ELF-1 (cell line): Measurements from ENCODE around the gene MPZ.
A peak's percentile ranks its signal among the peaks of the same experiment; 100 is the strongest.

Source experiments
- DNase-seq: peaks from one replicate; pipeline ENCODE4 v3.0.0-alpha.2; 2016; ENCODE audit warnings: low read depth, low spot score

MPZ gene

DNA sequence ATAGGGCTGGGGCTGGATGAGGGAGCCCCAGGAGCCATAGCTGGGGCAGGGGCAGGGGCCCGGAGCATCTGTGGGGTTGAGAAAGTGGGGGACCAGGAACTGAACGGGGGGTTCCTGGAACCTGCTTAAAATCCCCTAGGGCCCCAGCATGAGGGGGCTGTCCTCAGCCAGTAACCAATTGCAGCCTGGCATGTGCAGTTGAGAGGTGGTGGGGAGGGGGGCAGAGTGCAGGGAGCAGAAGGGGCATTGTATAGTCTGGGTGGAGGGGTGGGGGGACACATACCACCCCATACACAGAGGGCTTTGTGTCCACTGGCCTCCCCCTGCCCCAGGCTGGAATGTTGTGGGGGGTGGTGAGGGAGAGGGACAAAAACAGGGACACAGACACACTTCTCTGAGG is at the start of gene MPZ:
MPZ (minus strand) TSS at position 101 of the 400 bp plus-strand sequence; CDS start at position 38, 63 bp downstream.
- no peak for DNase-seq

DNA sequence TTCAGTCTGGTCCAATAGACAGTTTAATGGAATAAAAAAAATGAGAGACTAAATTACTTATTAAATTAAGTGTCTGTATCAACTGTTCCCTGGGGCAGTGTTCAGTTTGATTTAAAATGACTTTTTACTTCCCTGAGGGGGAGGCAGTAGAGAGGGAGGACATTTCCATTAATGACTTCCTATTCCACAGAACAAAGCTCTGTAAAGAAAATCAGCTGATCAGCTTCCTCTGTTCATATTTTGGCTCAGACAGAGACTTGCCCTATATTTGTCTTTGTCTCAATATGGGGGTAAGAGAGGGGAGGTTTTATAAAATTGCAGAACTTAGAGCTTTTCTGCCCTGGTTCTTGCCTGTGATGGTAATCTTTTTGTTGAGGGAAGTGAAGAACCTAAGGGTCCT is 49.5 kb upstream of the MPZ start:
- no peak for DNase-seq

DNA sequence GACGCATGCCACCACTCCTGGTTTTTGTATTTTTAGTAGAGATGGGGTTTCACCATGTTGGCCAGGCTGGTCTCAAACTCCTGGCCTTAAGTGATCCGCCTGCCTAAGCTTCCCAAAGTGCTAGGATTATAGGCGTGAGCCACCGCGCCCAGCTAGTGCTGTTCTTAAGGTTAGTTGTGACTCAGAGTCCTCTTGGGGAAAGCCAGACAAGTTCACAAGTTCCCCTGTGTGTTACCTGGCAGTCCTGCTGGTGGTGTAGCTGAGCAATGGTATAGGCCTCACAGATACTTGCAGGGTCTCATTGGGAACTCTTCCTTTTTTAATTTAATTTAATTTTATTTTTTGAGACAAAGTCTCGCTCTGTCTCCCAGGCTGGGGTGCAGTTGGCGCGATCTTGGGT is 47.3 kb upstream of the MPZ start:
- DNase-seq, result no peak

DNA sequence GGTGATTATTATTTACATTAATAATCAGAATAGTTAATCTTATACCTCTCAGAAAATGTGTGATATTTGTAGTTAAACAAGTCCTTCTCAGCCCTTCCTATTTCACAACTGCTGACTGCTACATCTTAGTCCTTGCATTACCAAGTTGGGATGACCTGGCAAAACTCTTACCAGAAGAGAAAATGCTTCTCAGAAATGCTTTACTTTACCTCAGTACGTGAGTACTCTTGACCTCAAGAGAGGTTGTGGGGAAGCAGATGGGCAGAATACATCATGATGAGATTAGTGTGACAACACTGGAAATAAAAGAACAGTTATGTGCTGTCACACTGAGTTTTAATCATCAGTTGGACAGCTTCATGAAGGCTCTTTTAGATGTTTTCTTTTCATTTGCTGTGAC is 41.7 kb upstream of the MPZ start:
- DNase-seq, result no peak

DNA sequence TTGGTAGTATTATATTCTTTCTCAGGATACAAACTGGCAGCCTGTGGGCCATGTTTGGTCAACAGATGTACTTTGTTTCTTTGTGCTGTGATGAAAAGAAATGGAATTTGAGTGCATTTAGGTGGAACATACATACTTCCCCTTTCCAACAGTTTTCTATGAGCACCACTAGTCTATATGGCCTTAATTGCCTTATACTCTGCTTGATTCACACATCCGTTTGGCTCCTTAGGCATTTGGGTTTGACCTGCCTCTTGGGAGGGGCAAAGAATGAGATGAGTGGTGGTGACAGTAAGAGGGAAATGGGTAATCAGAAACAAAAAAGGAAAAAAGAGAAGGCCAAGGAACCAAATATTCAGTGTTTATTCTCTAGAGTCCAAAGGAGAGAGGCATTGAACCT is 40.9 kb upstream of the MPZ start:
- no peak for DNase-seq

DNA sequence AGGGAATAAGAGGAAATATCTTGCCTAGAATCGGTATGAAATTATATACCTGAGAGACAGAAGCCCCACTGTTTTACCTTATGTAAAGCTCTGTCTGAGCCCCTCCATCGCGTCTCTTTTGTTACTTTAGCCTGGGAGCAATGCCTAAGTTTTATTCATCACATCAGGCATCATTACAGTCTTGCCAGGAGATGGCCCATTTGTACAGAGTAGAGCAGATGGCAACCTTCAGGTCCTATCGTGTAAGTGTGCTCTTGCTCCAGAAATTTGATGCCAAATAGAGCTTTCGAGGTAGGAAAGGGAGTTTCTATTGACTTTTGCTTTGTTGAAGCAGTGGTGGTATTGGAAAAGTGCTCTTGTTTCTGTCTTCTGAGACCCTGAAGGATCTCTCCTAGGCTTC is 33.1 kb upstream of the MPZ start:
- no peak for DNase-seq

DNA sequence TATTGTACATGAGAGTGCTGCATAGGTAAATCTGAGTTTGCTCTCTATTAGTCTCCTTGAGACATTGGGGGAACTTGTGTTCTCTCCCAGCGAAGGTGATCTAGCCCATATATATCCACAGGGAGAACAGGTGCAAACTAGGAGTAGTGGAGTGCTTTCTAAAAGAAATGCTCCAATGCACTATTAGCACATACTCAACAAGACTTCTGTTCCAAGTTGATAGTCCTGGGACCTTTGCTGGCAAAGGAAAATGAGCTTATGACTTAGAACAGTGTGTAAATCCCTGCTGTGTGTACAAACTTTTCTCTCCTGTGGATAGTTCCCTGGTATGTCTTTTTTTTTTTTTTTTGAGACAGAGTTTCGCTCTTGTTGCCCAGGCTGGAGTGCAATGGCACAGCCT is 32.4 kb upstream of the MPZ start:
- no peak for DNase-seq

DNA sequence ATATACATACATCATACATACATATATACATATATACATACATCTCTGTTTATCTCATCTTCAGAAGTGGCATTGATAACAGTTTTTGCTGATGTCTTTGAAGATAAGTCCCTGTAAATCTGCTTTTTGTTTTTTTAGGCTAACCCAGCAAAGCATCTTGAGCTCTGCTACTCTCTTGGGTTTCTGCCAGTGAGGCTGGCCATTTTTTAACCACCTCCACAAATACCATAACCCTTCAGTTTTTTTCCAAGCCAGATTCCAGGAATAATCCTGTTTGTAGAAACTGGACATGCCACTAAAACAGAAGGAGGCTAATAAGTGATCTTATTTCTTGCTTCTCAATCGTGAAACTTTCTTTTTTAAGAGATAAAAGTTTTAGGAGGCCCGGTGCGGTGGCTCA is 26.0 kb upstream of the MPZ start:
- DNase-seq, result no peak

DNA sequence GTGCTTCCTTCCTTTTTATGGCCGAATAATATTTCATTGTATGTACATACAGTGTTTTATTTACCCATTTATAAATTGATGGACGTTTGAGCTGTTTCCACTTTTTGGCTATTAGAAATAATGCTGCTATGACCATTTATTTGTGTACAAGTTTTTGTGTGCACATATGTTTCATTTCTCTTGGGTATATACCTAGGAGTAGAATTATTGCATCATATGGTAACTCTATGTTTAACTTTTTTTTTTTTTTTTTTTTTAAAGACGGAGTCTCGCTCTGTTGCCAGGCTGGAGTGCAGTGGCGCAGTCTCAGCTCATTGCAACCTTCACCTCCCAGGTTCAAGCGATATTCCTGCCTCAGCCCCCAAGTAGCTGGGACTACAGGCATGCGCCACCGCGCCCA is 23.4 kb upstream of the MPZ start:
- no peak for DNase-seq

DNA sequence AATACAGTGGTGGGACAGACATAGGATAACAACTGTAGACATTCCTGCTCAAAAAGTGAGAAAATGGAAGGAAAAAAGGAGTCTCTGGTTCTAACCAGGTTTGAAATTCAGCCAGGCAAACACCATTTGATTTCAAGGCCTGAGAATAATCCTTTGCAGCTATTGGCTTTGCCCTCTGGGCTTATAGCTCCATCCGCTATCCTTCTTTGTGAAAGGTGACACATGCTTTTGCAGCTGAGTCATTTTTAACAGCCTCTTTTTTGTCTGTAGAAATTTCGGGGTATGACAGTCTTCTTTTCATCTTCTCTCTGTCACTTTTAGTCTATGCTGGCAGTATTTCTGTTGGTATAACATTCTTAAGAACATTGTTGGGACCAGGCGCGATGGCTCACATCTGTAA is 20.6 kb upstream of the MPZ start:
- no peak for DNase-seq

DNA sequence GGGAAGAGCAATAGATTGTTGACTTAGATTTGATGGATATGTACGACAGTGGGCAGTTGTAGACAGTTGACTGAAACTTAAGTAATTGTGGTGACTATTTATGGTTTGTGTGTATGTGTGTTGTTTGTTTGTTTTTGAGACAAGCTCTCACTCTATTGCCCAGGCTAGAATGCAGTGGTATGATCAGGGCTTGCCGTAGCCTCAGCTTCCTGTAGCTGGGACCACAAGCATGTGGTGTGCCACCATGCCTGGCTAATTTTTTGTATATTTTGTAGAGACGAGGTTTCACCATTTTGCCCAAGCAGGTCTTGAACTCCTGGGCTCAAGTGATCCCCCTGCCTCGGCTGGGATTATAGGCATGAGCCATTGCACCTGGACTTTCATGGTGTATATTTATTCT is 14.3 kb upstream of the MPZ start:
- DNase-seq, result no peak

DNA sequence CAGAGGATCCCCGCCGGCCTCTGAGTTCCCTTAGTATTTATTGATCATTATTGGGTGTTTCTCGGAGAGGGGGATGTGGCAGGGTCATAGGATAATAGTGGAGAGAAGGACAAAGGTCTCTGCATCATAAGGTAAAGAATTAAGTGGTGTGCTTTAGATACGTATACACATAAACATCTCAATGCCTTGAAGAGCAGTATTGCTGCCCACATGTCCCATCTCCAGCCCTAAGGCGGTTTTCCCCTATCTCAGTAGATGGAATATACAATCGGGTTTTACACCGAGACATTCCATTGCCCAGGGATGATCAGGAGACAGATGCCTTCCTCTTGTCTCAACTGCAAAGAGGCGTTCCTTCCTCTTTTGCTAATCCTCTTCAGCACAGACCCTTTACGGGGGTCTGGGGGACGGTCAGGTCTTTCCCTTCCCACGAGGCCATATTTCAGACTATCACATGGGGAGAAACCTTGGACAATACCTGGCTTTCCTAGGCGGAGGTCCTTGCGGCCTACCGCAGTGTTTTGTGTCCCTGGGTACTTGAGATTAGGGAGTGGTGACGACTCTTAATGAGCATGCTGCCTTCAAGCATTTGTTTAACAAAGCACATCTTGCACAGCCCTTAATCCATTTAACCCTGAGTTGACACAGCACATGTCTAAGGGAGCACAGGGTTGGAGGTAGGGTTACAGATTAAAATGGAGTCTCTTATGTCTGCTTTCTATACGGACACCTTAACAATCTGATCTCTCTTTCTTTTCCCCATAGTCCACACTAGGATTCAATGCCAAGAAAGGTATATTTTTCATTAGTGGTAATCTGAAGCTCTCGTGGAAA is 6.3 kb upstream of the MPZ start:
- DNase-seq, result peak; percentile 78

DNA sequence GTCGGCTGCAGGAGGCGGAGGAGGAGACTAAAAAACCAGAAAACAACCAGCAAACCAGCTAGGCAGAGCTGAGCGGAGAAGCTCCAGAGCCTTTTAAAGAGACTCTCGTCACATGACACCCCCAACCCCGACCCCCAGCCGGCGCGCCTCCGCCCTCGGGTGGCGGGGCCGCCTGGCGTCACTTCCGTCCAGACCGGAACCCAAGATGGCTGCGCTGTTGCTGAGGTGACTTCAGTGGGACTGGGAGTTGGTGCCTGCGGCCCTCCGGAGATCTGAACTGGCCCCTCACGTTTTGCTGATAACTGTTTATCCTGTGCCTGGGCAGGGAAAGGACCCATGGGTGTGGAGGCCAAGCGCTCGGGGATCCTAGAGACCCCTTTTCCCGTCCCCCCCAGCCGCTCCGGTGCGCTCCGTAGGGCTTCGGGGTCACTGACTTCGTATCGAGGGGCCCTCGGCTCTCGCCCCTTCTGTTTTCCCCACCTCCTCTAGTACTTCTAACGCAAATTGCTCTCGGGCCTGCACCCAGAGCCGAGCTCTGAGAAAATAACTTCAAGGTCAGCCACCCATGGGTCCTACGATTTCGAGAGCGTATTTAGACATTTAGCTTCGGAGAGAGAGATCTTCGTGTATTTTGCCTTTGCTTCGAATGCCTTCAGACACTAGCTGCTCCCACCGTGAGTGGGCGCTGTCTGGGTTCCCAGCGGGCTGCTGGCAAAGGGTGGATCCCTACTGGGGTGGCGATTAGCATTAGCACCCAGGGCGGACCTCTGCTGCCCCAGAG is 4.6 kb upstream of the MPZ start, which contains the start of gene SDHC:
SDHC (plus strand) TSS at position 181 of the 781 bp plus-strand sequence; CDS start at position 206, 25 bp downstream.
- peak; percentile 96 for DNase-seq

DNA sequence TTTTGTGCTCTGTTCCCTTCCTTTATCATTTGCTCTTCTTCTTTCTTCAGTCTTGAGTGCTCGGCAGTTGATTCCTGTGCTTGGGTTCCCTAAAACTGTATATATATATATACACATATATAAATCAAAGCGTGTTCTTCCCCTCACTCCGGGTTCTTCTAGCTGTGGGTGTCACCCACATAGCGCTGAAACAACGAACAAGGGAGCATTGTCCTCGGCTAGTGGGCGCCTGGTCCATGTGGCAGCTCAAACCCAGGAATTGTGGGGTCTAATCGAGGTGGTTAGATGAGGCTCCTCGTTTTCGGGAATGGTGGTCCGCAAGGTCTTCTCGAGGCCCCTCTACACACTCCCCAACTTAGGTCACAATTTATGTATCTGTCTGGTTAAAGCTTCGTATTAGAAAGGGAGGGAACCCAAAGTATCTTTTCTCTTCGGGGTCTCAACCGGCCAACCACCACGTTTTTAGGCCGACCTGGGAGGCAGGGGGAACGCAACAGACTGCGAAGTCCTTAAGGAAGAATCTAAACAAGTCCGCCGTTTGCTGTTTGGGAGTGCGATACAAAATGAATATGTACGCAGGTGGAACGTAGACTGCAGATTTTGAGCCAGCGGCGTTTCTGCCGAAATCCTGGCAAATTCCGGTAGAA is 3.9 kb upstream of the MPZ start:
- DNase-seq, result no peak

DNA sequence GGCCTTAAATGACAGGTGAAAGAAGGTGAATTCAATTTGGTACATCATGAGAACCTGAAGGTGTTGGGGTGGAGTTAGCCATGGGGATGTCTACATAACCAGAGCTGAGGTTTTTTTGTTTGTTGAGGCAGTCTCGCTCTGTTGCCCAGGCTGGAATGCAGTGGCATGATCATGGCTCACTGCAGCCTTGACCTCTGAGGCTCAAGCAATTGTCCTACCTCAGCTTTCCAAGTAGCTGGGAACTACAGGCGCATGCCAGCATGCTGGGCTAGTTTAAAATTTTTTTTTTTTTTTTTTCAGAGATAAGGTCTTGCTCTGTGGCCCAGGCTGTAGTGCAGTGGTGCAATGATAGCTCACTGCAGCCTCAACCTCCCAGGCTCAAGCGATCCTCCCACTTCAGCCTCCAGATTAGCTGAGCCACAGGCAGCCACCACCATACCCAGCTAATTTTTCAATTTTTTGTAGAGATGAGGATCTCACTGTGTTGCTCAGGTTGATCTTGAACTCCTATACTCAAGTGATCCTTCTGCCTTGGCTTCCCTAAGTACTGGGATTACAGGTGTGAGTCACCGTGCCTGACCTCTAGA is 1.9 kb upstream of the MPZ start:
- no peak for DNase-seq

DNA sequence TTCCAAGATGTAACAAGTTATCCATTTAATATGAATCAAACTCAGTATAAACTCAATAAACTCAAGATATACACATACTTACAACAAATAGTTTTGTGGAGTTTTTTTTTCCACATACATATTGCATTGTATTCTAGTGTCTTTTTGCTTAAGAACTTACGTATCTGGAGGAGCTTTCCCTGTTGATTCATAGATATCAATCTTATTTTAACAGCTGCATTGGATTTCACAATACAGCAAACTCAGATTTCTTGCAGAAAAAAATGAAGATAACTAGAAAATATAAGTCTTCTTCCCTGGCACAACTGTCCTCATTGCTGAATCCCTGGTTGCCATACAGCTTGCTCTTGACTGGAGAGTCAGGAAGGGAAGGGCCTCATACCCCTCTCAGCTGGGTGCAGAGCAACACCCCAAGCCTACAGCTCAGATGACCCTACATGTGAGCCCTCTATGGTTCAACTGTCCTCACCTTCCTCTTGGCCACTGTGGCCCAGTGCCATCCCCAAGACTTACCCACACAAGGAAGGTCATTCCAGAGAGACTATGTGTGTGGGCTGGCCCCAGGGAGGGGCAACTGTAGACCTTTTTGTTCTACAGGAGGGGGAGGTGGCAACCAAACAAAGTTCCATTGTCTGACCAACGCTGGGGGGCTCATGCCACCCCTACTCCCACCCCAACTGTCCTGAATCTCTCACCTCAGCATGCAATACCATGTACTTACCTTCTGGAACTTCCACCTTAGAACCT is 1.7 kb downstream of the MPZ start:
- no peak for DNase-seq

DNA sequence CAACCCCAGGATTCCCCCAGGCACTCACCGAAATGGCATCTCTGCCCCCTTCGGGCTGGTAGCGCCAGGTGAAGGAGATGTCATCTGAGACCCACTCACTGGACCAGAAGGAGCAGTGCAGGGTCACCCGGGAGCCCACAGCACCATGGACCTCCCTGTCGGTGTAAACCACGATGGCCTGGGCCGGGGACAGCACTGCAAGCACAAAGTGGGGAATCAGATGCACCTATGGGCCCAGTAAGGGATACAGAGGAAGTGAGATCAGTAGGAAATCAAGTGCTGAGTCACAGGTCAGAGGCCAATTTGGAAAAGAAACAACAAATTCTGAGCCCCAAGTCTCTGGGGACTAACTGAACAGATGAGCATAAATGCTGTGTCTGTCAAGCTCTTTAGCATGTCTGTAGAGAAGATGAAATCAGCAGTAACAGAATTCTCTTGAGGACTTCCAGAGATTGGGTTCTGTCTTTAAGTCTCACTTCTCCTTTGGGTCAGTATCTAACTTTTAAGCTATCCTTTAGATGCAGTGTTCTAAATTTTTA is 2.5 kb downstream of the MPZ start:
- DNase-seq, result no peak

DNA sequence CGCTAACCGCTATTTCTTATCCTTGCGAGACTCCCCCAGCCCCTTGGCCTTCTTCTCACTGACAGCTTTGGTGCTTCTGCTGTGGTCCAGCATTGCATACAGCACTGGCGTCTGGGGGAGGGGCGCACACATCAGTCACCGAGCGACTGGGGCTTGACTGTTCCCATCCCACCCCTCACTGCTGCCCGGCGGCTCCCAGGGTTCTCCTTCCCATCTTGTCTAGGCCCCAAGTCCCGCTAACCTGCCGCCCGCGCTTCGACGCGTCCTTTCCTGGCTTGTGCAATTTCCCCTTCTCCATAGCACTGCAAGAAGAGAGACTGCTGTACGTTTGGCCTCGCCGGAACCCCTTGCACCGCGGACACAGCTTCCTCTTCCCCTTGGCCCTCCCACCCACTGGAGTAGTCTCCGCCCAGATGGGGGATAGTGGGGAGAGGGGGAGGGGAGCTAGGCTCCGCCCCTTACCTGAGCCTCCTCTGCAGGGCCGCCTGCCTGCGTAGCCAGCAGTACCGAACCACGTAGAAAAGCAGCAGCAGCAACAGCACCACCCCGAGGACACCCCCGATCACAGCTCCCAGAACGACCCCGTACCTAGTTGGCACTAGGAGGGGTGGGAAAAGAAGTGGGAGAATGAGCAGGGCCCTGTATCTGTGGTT is 3.8 kb downstream of the MPZ start:
- peak; percentile 96 for DNase-seq

DNA sequence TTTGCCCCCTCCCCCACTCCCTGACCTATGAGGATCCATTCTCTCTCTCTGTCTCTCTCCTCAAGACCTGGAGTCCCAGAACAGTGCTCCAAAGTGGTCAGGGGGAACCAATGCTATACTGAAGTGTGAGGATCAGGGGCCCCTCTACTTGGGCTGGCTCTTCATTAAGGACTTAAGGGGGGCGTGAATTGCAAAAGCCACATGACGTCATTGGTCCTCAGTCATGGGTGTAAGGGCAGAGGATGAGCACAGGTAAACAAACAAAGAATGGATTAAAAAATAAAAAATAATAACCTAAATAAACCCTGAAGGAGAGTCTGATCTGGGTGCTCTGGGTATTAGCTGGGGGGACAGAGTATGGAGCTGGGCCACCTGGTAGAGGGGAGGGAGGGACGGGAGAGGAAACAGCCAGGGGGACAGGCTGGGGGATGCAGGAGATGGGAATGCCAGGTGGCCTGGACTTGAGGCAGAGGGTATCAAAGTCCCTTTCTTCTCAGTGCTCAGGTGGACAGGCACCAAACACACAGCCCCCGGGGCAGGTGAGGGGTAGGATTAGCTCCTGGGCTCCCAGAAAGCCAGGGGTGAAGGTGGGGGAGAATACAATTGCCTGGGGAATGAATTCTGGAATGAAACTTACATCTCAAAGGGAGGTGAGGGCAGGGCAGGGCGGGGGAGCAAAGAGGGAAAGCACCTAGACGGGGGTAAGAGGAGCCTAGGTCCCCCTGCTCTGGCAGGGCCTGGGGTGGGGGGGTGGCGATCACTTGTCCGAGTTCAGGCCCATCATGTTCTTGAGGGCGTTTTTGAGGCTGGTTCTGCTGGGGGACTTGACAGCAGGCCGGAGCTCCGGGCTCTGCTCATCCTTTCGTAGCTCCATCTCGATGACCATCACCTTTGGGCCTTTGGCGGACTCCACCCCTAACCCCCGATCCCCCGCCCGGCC is 4.6 kb downstream of the MPZ start:
- no peak for DNase-seq
